Activated CD8-positive, alpha-beta memory T cell treated with anti-CD3 and anti-CD28 coated beads for 36 hours (primary cell): ENCODE data around the gene DNTTIP2. TPM values are rescaled to one million over a fixed set of nuclear protein-coding genes. Genes with fewer than 3 reads are reported as not detected.
"Not testable (repeated sequence)": the region's sequence is repeated elsewhere in the genome, so short reads cannot be mapped to it uniquely, and the experiment has no call there.

Experiments used
- CTCF ChIA-PET: fragments of 350-600 bp; sonication (Branson Sonifier 250); formaldehyde crosslinking; loops from one replicate; lab custom pipeline; 2021; ENCODE audit warnings: antibody characterized with exemption; lab: Charles Lee
- POLR2A ChIA-PET: fragments of 350-600 bp; sonication (Branson Sonifier 250); formaldehyde crosslinking; loops from one replicate; lab custom pipeline; 2021; ENCODE audit warnings: antibody characterized with exemption; lab: Charles Lee
- total RNA-seq, 2 experiments: library from RNA; stranded (reverse); gene quantifications; one replicate each; pipeline ENCODE4 v1.2.3, GENCODE V29; 2021

The DNTTIP2 gene
- total RNA-seq, 2 experiments from 2014 or later = 107 to 108 TPM

DNA sequence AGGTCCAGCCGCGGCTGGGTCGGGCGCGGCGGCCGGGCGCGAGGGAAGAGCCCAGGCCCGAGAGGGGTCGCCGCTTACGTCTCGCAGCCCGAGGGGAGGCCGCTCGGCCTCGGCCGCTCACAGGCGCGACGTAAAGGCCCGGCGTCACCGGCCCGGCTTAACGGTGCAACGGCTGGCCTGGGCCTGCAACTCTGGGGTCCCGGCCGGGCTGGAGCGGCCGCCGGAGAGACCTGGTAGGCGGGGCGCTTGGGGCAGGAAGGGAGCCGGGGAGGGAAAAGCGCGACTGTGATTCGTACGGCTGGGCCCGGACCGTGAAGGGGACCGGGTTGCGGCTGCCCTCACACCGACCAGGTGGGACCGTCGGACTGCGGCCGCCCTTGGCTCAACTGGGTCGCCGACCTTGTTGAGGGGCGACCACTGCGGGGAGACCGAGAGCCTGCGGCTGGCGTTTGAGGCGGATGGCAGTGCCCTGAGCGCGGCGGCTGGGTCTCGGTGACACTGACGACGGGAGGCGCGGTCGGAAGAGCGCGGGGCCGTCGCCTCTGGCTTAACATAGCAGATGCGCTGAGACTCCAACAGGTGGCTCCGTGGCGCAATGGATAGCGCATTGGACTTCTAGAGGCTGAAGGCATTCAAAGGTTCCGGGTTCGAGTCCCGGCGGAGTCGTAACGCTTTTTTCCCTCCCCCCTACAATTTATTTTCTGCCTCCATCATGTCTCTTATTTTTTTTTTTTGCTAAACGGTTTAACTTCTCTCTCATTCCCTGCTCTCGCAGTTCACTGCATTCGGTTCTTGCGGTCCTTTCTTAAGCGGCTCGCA is 31.8 kb downstream of the DNTTIP2 start:
- POLR2A ChIA-PET = interaction anchor here (0.7 to 2.0 kb wide), 4 partner anchors 24 to 62 kb away, joined by 3 to 11 read pairs (median 4); partner anchors contain the start of genes DNTTIP2 and GCLM

DNA sequence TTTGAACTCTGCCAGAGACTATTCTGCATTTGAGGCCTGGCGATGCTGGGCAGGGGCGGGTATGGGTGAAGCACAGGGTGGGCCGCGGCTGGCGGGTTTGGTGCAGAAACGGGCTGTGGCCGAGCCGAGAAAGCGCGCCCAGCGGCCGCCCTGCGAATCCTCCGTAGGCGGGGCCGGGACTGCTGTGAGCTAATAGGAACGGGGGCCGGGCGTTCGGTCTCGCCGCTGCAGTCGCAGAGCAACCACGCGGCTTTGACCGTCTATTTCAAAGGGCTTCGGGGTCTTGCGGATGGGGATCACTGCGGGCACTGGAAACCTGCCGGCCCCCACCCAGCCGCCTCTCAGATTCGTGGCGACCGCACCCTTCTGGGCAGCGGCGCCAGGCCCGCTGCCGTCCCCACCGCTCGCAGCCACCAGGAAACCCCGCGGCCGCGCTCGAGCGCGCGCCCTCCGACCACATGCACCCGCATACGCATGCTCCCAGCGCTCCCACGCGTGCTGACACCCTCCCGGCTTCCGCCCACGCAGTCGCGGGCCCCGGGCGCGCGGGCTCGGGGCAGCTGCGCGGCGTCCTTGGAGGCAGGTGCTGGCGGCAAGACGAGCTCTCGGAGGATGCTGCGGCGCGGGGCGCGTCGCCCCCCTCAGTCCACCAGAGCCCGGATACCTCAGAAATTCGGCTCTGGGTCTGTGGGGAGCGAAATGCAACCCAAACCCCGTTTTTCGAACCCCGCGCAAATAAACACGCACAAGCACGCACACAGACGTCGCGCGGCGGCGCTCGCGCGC is 32.6 kb downstream of the DNTTIP2 start:
- POLR2A ChIA-PET = interaction anchor here (0.6 to 2.0 kb wide), 9 partner anchors 24 to 572 kb away, joined by 3 to 11 read pairs (median 4); partner anchors contain the start of genes ABCD3, DNTTIP2 and GCLM
- CTCF ChIA-PET = interaction anchor here (0.9 to 1.6 kb wide), 3 partner anchors 62 to 217 kb away, joined by 3 to 5 read pairs (median 4); no protein-coding TSS in a partner anchor

More for the DNA sequence above, 31.8 kb downstream of the DNTTIP2 start:
- CTCF ChIA-PET = no interaction called here

DNA sequence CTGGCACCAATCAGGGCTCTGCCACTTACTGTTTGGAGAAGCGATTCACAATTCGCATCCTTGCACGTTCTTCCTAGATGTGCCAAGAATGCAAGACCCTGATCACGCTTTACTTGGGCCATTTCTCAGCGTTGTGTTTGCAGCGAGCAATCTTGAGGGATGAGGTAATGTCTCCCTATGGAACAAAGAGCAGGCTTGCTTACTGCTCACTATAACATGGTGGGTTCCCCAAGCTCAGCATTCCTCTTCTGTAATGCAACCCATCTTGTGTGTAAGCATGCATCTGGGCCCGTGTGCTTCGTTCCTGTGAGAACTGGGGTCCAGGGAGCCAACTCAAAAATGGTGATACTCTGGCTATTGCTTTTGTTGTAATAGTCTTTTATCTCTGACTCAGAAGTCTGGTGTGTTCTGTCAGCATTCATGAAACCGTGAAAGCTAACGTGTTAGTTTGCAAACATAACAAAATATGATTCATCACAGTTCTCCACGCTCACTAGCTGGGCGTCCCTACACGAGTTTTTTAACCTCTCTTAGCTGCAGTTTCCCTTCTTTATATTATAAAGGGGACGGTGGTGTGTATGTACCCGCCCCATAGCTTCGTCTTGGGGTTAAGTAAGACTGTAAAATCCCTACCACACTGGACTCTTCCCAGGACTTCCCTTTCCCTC is 33.3 kb downstream of the DNTTIP2 start:
- ChIA-PET CTCF (interaction anchor here (0.9 to 2.8 kb wide), 4 partner anchors 63 to 220 kb away, joined by 3 to 9 read pairs (median 4); no protein-coding TSS in a partner anchor), POLR2A (interaction anchor here (0.6 to 2.0 kb wide), 7 partner anchors 27 to 572 kb away, joined by 3 to 11 read pairs (median 5); partner anchors contain the start of genes ABCD3, DNTTIP2 and GCLM)

DNA sequence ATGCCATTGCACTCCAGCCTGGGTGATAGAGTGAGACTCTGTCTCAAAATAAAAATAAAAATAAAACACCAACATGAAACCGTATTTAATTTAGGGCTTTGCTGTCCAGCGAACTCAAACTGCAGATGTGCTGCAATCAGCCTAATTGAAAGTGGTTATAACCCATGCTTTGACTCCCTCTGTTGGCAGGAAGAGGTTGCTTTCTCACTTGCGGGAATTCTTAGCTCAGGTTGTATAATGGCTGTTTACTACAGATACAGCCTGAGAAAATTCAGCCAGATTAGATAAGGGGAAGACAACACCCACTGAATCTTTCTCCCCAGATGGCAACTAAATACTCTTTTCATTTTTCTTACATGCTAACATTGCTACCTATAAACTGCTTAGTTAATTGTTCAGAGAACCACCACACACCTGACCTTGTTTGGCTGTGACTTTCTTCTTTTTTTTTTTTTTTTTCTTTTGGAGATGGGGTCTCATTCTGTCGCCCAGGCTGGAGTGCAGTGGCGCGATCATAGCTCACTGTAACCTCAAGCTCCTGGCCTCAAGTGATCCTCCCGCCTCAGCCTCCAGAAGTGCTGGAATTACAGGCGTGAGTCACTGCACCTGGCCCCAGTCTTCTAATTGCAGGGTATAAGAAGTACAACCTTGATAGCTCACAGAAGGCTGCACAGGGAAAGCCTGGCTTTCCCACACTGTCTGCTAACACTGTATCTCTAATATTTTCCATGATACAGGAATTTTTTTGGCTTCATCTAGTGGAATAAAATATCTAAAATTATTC is 34.6 kb downstream of the DNTTIP2 start:
- ChIA-PET POLR2A (interaction anchor here (0.6 kb wide), 1 partner anchor 27 kb away, joined by 5 read pairs; no protein-coding TSS in a partner anchor), CTCF (interaction anchor here (0.7 to 2.8 kb wide), 12 partner anchors 20 to 238 kb away, joined by 3 to 16 read pairs (median 4); no protein-coding TSS in a partner anchor)

DNA sequence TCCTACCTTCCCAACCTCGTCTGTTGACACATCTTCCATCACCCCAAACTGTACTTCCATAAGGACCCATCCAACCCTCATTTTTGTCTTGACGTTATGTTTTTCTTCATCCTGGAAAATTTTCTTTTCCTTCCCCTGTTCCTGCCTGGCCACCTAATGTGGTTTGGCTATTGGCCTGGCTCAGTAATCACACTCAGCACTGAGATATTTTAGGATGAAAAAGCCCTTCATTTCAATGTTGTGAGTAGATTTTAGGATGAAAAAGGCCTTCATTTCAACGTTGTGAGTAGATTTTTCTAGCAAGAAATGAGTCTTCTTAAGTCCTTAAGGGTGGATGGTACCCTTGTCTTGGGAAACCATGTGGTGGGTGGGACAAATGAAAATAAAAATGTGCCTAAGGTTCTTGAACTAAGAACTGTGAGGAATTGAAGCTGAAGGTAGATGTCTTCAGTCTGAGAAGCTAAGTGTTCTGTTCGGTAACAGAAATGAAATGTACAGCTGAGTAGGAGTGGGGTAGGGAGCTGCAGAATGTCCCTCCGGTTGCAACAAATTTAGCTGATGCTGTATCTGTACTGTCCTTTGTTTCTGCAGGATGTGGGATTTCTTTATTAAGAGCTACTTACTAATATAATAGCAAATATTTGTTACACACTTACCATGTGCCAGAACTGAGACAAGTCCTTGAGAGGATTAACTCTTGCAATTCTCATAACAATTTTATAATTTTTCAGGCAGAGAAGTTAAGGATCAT is 36.1 kb downstream of the DNTTIP2 start:
- ChIA-PET POLR2A (interaction anchor here (0.6 kb wide), 1 partner anchor 662 kb away, joined by 3 read pairs; no protein-coding TSS in a partner anchor), CTCF (interaction anchor here (2.1 to 2.8 kb wide), 4 partner anchors 29 to 217 kb away, joined by 8 to 16 read pairs (median 10); no protein-coding TSS in a partner anchor)

DNA sequence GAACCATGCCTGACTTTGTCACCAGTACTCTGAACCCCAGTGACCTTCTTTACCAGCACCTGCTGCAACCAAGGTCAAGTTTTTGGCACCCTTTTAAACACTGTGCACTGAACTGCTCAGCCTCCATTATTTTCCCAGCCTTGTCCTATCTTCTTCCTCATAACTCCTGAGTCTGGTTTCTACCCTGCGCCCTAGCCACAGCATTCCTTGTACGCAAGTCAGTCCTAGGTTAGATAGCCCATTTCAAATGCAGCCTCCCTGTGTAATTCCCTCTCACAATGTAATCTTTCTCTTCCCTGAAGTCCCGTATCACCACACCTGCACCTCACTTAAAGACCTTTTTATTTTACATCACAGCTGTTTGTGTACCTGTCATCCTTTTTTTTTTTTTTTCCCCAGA is 37.2 kb downstream of the DNTTIP2 start:
- ChIA-PET POLR2A (no interaction called here), CTCF (no interaction called here)

DNA sequence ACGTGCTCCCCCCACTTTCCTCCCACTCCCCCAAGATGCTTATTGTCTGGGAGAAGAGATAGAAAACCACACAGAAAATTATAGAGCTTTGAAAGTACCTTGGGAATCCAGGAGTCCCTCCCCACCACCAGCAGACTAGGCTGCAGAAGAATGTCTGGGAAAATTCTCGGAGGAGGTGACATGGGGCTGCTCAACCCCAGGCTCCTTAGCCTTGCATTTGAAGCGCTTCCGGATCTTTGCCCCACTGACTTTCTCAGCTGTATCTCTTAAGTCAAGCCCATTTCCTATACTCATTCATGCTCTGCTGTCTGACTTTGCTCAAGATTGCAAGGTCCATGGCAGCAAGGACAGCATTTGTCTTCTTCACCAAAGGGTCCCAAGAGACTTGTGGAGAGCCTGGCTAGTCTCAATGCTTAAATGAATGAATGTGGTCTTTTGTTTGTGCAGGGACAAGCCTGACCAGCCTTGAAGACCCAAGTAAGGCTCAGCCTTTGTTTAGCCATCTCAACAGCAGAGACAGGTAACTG is 38.0 kb downstream of the DNTTIP2 start:
- ChIA-PET CTCF (no interaction called here), POLR2A (no interaction called here)

DNA sequence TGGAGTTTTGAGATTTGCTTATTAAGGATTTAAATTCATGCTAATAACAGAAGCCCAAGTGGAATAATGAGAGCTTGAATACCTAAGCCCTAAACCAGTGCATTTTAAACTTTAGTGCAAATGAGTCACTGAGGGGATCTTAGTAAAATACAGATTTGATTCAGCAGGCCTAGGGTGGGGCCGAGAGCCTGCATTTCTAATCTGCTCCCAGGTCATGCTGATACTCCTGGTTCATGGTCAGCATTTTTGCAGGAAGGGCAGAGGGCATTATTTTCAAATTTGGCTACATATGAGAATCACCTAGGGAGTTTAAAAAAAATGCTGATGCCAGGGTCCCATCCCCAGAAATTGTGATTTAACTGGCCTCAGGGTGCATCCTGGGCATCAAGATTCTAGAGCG is 39.3 kb downstream of the DNTTIP2 start:
- POLR2A ChIA-PET = no interaction called here

DNA sequence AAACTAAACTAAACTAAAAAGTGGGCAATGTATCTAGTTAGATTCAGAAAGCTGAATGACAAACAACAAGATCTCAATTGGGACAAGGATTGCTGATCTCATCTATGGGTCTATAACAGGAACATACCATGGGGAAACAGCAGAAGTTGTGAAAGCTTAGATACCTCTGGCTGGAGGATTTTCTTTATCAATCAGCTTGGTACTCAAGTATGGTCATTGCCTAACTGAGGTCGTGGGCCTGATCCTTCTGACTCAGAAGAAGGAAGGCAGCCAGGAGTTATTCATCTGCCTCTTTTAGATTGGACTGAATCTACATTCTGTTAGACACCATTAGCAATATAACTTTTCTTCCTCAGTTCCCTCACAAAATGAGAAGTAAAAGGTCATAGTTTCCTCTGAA is 39.7 kb downstream of the DNTTIP2 start:
- ChIA-PET POLR2A (no interaction called here), CTCF (interaction anchor here (0.9 kb wide), 1 partner anchor 210 kb away, joined by 3 read pairs; no protein-coding TSS in a partner anchor)

More for the DNA sequence above, 39.3 kb downstream of the DNTTIP2 start:
- CTCF ChIA-PET = interaction anchor here (0.9 kb wide), 1 partner anchor 210 kb away, joined by 3 read pairs; no protein-coding TSS in a partner anchor

DNA sequence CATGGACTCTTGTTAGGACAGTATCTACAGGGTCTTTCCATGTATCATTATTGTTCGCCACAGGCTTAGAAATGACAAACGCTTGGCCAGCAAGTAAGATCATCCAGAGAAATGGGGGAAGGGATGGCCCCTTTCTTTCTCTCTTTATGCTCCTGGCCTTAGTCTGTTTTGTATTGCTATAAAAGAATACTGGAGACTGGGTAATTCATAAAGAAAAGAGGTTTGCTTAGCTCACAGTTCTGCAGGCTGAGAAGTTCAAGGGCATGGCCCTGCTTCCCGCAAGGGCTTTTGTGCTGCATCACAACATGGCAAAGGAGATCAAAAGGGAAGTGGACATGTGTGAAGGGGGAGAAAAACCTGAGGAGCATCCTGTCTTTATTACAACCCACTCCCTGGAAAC is 41.0 kb downstream of the DNTTIP2 start:
- ChIA-PET POLR2A (no interaction called here), CTCF (no interaction called here)

DNA sequence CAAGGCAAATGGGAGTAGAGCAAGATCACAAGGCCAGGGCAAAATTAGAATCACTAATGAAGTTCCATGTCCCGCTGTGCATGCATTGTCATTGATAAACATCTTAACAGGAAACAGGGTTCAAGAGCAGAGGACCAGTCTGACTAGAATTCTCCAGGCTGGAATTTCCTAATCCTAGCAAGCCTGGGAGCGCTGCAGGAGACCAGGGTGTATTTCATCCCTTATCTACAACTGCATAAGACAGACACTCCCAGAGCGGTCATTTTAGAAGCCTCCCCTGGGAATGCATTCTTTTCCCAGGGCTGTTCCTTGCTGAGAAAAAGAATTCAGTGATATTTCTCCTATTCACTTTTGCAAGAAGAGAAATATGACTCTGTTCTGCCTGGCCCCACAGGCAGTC is 45.7 kb downstream of the DNTTIP2 start:
- POLR2A ChIA-PET, CTCF ChIA-PET: not testable (repeated sequence)

DNA sequence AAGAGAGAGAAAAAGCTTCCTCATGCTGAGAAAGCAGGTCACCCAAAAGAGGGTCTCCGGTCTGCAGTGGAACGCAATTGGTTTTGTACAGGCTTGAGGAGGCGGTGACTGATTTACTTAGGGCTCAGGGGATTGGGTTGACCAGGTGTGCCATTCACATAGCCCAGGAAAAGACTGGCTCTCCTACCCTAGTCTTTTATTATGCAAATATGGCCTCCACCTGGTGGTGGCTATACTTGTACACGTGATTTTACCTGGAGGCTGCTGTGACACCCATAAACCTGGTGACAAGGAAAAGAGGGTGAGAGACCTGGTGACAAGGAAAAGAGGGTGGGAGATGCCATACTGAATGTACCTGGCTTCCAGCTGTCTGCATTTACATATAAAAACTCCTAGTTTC is 49.9 kb downstream of the DNTTIP2 start:
- ChIA-PET POLR2A (no interaction called here), CTCF (no interaction called here)

DNA sequence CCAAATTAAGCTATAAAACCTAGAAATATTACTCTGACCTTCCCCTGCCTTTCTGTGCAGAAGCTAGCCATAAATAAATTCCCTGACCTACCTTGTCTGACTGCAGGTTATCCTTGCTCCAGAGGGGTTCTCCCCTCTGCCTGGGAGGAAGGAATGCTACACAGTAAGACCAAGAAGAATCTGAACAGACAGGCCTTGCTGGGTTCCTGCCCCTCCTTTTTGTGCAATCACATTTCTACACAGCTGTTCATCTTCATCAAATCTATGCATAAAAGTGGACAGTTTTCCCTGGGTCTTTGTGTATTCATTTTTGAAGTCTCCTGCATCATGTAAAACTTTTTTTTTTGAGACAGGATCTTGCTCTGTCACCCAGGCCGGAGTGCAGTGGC is 50.6 kb downstream of the DNTTIP2 start:
- ChIA-PET CTCF (interaction anchor here (1.5 kb wide), 1 partner anchor 14 kb away, joined by 3 read pairs; no protein-coding TSS in a partner anchor), POLR2A (no interaction called here)

DNA sequence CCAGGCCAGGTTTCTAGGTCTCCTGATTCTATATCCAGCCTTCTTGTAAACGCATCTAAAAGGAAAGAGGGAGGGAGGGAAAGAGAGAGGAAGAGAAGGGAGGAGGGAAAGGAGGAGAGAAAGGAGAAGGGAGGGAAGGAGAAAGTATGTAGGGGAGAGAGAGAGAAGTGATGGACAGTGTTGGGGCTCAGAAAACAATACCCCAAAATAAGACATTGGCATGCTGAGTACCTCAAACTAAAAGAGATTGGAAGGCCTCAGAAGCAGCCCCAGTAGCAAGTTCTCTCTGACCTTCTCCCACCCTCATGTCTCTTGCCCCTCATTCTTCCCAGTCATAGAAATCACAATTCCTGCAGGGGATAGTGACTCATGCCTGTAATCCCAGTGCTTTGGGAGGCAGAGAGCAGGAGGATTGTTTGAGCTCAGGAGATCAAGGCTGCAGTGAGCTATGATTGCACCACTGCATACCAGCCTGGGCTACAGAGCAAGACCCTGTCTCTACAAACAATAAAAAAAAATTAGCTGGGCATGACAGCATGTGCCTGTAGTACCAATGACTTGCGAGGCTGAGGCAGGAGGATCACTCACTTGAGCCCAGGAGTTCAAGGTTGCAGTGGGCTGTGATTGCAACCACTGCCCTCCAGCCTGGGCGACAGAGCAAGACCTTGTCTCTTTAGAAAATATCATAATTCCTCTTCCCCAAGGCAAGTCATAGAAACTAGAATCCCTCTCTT is 51.2 kb downstream of the DNTTIP2 start:
- CTCF ChIA-PET = interaction anchor here (1.5 kb wide), 1 partner anchor 14 kb away, joined by 3 read pairs; no protein-coding TSS in a partner anchor
- POLR2A ChIA-PET = no interaction called here

DNA sequence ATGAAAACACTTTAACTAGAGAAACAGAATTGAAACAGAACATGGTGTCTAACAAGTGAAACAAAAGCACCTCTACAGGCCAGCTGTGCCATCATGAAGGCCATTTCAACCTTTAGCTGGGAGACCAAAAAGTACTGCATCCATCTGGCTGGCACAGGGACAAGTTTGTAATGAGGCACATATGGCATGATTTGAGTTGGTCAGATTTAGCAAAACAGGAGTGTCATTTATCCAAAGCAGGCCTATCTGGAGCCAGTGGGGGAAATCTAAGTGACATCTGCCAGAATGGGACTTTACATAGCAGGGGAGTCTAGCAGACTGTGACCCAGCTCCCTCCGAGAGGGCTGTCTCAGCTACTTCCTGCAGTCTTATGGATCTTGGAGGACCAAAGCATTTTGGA is 51.9 kb downstream of the DNTTIP2 start:
- POLR2A ChIA-PET = no interaction called here
- CTCF ChIA-PET = interaction anchor here (1.5 kb wide), 1 partner anchor 13 kb away, joined by 3 read pairs; no protein-coding TSS in a partner anchor

DNA sequence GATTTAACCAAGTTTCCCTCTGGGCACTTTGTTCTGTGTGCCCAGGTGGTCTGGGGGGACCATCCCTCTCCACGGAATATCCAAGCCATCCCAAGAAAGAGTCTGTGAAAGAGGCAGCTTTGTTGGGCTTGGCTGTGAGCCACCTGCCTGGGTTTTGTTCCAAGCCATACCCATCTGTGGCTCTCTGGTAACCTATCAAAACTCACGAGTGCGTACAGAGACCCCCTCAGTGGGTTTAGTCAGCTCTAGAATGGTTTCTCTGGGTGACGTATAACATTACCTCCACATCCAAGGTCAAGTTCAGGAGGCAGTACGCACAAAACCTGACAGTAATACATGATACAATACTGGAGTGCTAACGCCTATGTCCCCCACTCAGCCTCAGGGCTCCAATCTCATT is 54.2 kb downstream of the DNTTIP2 start:
- ChIA-PET POLR2A (no interaction called here), CTCF (interaction anchor here (0.7 to 1.5 kb wide), 2 partner anchors 20 to 195 kb away, joined by 3 to 4 read pairs; no protein-coding TSS in a partner anchor)
